WTC11 (cell line): ENCODE results near the gene PRKN. TPM values are rescaled to one million over a fixed set of nuclear protein-coding genes. Genes with fewer than 3 reads are reported as not detected.

Experiments
- ATAC-seq: fragments of 200-7000 bp; cut with Tn5 transposase; 2 replicates; pipeline ENCODE4 v1.10.0; 2021; ENCODE audit warnings: mild to moderate bottlenecking, moderate library complexity
- CTCF ChIA-PET: fragments of 300-600 bp; sonication (Branson Sonifier 250); formaldehyde crosslinking; loops from one replicate; lab custom pipeline; 2021; ENCODE audit warnings: antibody characterized with exemption; lab: Charles Lee
- POLR2A ChIA-PET: fragments of 350-600 bp; sonication (Branson Sonifier 250); formaldehyde crosslinking; loops from one replicate; lab custom pipeline; 2021; ENCODE audit warnings: antibody characterized with exemption; lab: Charles Lee
- DNase-seq: peaks from one replicate; pipeline ENCODE4 v3.0.0; 2021; ENCODE audit warnings: low spot score
- H3K27ac Mint-ChIP-seq: 2 replicates; pipeline ENCODE4 v1.8.0; 2021; ENCODE audit warnings: mixed read lengths
- H3K27me3 Mint-ChIP-seq: 2 replicates; pipeline ENCODE4 v1.8.0; 2021; ENCODE audit warnings: low read depth, mild to moderate bottlenecking, moderate library complexity, mixed read lengths
- H3K36me3 Mint-ChIP-seq: 2 replicates; pipeline ENCODE4 v1.8.0; 2021; ENCODE audit warnings: mixed read lengths
- H3K4me1 Mint-ChIP-seq: 2 replicates; pipeline ENCODE4 v1.8.0; 2022; ENCODE audit warnings: mixed read lengths
- H3K4me3 Mint-ChIP-seq: 2 replicates; pipeline ENCODE4 v1.8.0; 2021; ENCODE audit warnings: mild to moderate bottlenecking, moderate library complexity, mixed read lengths
- H3K9me3 Mint-ChIP-seq: 2 replicates; pipeline ENCODE4 v1.8.0; 2021; ENCODE audit warnings: mixed read lengths
- ATF3 ChIP-seq: sonication (generic); formaldehyde crosslinking; conservative IDR thresholded peaks from 2 replicates; pipeline ENCODE4 v1.8.1; 2022; ENCODE audit warnings: mild to moderate bottlenecking, missing genetic modification reagents
- CBFB ChIP-seq: sonication (generic); formaldehyde crosslinking; IDR thresholded peaks from 2 replicates; pipeline ENCODE4 v1.8.1; 2022; ENCODE audit warnings: mild to moderate bottlenecking, low read depth, missing genetic modification reagents
- ESRRA ChIP-seq: sonication (generic); formaldehyde crosslinking; IDR thresholded peaks from 2 replicates; pipeline ENCODE4 v1.8.1; 2022; ENCODE audit warnings: mild to moderate bottlenecking, missing genetic modification reagents, borderline replicate concordance
- GRHL2 ChIP-seq: fragments of 250-450 bp; sonication (Bioruptor Pico); IDR thresholded peaks from 2 replicates; pipeline ENCODE4 v1.8.0; 2022; ENCODE audit warnings: mild to moderate bottlenecking, moderate library complexity; ENCODE audit not compliant: insufficient replicate concordance, severe bottlenecking
- JUN ChIP-seq: sonication (generic); formaldehyde crosslinking; IDR thresholded peaks from 2 replicates; pipeline ENCODE4 v1.8.0; 2023; ENCODE audit warnings: mild to moderate bottlenecking, missing genetic modification reagents
- MLX ChIP-seq: sonication (generic); formaldehyde crosslinking; IDR thresholded peaks from 2 replicates; pipeline ENCODE4 v1.8.1; 2023; ENCODE audit warnings: mild to moderate bottlenecking, missing genetic modification reagents, moderate library complexity
- MYBL2 ChIP-seq: sonication (generic); formaldehyde crosslinking; IDR thresholded peaks from 2 replicates; pipeline ENCODE4 v1.8.1; 2023; ENCODE audit warnings: mild to moderate bottlenecking, moderate library complexity, missing genetic modification reagents
- PREB ChIP-seq: sonication (generic); formaldehyde crosslinking; IDR thresholded peaks from 2 replicates; pipeline ENCODE4 v1.8.1; 2022; ENCODE audit warnings: mild to moderate bottlenecking, missing genetic modification reagents, moderate library complexity, borderline replicate concordance
- PRRX2 ChIP-seq: fragments of 250-450 bp; sonication (Bioruptor Pico); IDR thresholded peaks from 2 replicates; pipeline ENCODE4 v1.8.0; 2021; ENCODE audit warnings: mild to moderate bottlenecking
- SMAD3 ChIP-seq: sonication (generic); formaldehyde crosslinking; IDR thresholded peaks from 2 replicates; pipeline ENCODE4 v1.8.0; 2022; ENCODE audit warnings: missing genetic modification reagents, mild to moderate bottlenecking, borderline replicate concordance
- ZBTB21 ChIP-seq: sonication (generic); formaldehyde crosslinking; IDR thresholded peaks from 2 replicates; pipeline ENCODE4 v1.8.1; 2023; ENCODE audit warnings: mild to moderate bottlenecking, missing genetic modification reagents, borderline replicate concordance
- ZNF121 ChIP-seq: sonication (generic); formaldehyde crosslinking; IDR thresholded peaks from 2 replicates; pipeline ENCODE4 v1.8.0; 2023; ENCODE audit warnings: missing genetic modification reagents
- ZNF263 ChIP-seq: sonication (generic); formaldehyde crosslinking; IDR thresholded peaks from 2 replicates; pipeline ENCODE4 v1.8.1; 2022; ENCODE audit warnings: low read depth, mild to moderate bottlenecking, moderate library complexity, missing genetic modification reagents
- ZNF423 ChIP-seq: fragments of 250-450 bp; sonication (Bioruptor Pico); IDR thresholded peaks from 2 replicates; pipeline ENCODE4 v2.1.2; 2022; ENCODE audit warnings: mild to moderate bottlenecking, moderate library complexity
- total RNA-seq: library from RNA; stranded (reverse); gene quantifications from 3 replicates; pipeline ENCODE4 v1.2.3, GENCODE V29; 2021
- TF ChIP-seq, protein P1 (sequence below): sonication (generic); formaldehyde crosslinking; IDR thresholded peaks from 2 replicates; pipeline ENCODE4 v1.8.0; 2022; ENCODE audit warnings: mild to moderate bottlenecking, missing genetic modification reagents
- TF ChIP-seq, protein P2 (sequence below): sonication (generic); formaldehyde crosslinking; IDR thresholded peaks from 2 replicates; pipeline ENCODE4 v1.8.0; 2023; ENCODE audit warnings: missing genetic modification reagents, mild to moderate bottlenecking, borderline replicate concordance
- TF ChIP-seq, protein P3 (sequence below): sonication (generic); formaldehyde crosslinking; IDR thresholded peaks from 2 replicates; pipeline ENCODE4 v1.8.0; 2022; ENCODE audit warnings: mild to moderate bottlenecking, missing genetic modification reagents
- TF ChIP-seq, protein P4 (sequence below): sonication (generic); formaldehyde crosslinking; IDR thresholded peaks from 2 replicates; pipeline ENCODE4 v1.8.1; 2023; ENCODE audit warnings: mild to moderate bottlenecking, missing genetic modification reagents

Gene PRKN
- total RNA-seq, 1 experiment from 2014 or later, result 0.59 TPM

DNA sequence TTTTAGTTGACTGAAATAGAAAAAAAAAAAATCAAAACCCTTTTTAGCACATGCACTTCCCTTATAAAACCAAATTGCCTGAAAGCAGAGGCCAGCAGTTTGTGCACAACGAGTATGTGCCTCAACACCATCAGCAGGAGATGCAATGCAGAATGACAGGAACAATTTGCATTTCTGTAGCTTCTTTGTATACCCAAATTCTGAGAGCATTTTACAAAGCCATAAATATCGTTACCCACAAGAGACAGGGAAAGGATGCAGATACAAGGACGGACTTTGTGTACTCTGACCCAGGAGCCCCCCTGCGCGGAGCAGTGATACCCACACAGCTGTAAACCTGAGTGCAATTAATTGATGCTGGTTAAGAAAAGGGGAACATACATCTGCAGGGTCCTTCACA lies 285.6 kb downstream of the PRKN start:
- CTCF ChIA-PET, result interaction anchor here (0.8 to 1.5 kb wide), 6 partner anchors 12 to 291 kb away, joined by 3 to 9 read pairs (median 4); partner anchors contain the start of genes PACRG and PRKN

DNA sequence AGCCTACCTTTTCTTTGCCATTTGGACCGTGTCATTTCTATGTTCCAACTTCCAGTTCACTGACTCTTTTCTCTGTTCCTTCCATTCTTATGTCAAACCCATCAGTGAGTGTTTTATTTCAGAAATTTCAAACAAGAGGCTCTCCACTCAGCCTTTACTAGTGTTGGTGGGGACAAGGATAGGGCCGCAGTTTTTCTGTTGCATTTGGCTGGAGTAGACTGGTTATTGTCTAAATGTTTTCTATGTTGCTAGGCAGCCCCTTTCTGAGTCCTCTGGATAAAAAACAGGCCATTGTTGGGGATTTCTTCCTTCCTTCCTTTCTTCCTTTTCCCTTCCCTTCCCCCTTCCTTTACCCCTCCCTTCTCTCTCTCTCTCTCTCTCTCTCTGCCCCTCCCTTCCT lies 288.6 kb downstream of the PRKN start:
- POLR2A ChIA-PET, result no interaction called here
- peaks cover 50% of the 10 kb centered on the region for H3K4me1 Mint-ChIP-seq
- ATAC-seq (peak; percentile 17), DNase-seq (no peak)
- TF ChIP-seq GRHL2 (CRISPR knock-in tag) (no peak), ESRRA (CRISPR knock-in tag) (no peak), ATF3 (CRISPR knock-in tag) (no peak), PREB (no peak), SMAD3 (CRISPR knock-in tag) (no peak), JUN (CRISPR knock-in tag) (no peak), ZNF423 (CRISPR knock-in tag) (no peak), MYBL2 (no peak), ZNF121 (CRISPR knock-in tag) (no peak), MLX (no peak)
- TF ChIP-seq, protein P1, sequence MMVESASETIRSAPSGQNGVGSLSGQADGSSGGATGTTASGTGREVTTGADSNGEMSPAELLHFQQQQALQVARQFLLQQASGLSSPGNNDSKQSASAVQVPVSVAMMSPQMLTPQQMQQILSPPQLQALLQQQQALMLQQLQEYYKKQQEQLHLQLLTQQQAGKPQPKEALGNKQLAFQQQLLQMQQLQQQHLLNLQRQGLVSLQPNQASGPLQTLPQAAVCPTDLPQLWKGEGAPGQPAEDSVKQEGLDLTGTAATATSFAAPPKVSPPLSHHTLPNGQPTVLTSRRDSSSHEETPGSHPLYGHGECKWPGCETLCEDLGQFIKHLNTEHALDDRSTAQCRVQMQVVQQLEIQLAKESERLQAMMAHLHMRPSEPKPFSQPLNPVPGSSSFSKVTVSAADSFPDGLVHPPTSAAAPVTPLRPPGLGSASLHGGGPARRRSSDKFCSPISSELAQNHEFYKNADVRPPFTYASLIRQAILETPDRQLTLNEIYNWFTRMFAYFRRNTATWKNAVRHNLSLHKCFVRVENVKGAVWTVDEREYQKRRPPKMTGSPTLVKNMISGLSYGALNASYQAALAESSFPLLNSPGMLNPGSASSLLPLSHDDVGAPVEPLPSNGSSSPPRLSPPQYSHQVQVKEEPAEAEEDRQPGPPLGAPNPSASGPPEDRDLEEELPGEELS, result no peak
- TF ChIP-seq, protein P2, sequence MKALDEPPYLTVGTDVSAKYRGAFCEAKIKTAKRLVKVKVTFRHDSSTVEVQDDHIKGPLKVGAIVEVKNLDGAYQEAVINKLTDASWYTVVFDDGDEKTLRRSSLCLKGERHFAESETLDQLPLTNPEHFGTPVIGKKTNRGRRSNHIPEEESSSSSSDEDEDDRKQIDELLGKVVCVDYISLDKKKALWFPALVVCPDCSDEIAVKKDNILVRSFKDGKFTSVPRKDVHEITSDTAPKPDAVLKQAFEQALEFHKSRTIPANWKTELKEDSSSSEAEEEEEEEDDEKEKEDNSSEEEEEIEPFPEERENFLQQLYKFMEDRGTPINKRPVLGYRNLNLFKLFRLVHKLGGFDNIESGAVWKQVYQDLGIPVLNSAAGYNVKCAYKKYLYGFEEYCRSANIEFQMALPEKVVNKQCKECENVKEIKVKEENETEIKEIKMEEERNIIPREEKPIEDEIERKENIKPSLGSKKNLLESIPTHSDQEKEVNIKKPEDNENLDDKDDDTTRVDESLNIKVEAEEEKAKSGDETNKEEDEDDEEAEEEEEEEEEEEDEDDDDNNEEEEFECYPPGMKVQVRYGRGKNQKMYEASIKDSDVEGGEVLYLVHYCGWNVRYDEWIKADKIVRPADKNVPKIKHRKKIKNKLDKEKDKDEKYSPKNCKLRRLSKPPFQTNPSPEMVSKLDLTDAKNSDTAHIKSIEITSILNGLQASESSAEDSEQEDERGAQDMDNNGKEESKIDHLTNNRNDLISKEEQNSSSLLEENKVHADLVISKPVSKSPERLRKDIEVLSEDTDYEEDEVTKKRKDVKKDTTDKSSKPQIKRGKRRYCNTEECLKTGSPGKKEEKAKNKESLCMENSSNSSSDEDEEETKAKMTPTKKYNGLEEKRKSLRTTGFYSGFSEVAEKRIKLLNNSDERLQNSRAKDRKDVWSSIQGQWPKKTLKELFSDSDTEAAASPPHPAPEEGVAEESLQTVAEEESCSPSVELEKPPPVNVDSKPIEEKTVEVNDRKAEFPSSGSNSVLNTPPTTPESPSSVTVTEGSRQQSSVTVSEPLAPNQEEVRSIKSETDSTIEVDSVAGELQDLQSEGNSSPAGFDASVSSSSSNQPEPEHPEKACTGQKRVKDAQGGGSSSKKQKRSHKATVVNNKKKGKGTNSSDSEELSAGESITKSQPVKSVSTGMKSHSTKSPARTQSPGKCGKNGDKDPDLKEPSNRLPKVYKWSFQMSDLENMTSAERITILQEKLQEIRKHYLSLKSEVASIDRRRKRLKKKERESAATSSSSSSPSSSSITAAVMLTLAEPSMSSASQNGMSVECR (CRISPR knock-in tag), result no peak
- TF ChIP-seq, protein P3, sequence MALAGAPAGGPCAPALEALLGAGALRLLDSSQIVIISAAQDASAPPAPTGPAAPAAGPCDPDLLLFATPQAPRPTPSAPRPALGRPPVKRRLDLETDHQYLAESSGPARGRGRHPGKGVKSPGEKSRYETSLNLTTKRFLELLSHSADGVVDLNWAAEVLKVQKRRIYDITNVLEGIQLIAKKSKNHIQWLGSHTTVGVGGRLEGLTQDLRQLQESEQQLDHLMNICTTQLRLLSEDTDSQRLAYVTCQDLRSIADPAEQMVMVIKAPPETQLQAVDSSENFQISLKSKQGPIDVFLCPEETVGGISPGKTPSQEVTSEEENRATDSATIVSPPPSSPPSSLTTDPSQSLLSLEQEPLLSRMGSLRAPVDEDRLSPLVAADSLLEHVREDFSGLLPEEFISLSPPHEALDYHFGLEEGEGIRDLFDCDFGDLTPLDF (CRISPR knock-in tag), result no peak
- TF ChIP-seq, all 79 proteins: peak for 0
- Mint-ChIP-seq H3K27me3 (peaks cover 19% of the 10 kb centered on the region), H3K27ac (peak overlapping the region; percentile 9; the same call in 1 of the 2 replicates), H3K4me3 (no peak overlapping the region), H3K9me3 (peaks cover 31% of the 10 kb centered on the region), H3K36me3 (peaks cover 18% of the 10 kb centered on the region)
- CTCF ChIA-PET, result no interaction called here

More for the DNA sequence above, 285.6 kb downstream of the PRKN start:
- peaks cover 47% of the 10 kb centered on the region for H3K27me3 Mint-ChIP-seq
- POLR2A ChIA-PET, result no interaction called here
- ATAC-seq (no peak), DNase-seq (no peak)
- peaks cover 46% of the 10 kb centered on the region for H3K4me1 Mint-ChIP-seq
- H3K9me3 Mint-ChIP-seq, result peaks cover 31% of the 10 kb centered on the region
- no peak overlapping the region for H3K4me3 Mint-ChIP-seq
- TF ChIP-seq, protein P4, sequence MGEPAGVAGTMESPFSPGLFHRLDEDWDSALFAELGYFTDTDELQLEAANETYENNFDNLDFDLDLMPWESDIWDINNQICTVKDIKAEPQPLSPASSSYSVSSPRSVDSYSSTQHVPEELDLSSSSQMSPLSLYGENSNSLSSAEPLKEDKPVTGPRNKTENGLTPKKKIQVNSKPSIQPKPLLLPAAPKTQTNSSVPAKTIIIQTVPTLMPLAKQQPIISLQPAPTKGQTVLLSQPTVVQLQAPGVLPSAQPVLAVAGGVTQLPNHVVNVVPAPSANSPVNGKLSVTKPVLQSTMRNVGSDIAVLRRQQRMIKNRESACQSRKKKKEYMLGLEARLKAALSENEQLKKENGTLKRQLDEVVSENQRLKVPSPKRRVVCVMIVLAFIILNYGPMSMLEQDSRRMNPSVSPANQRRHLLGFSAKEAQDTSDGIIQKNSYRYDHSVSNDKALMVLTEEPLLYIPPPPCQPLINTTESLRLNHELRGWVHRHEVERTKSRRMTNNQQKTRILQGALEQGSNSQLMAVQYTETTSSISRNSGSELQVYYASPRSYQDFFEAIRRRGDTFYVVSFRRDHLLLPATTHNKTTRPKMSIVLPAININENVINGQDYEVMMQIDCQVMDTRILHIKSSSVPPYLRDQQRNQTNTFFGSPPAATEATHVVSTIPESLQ (CRISPR knock-in tag), result no peak
- TF ChIP-seq MYBL2, result no peak
- no peak for TF ChIP-seq PRRX2 (CRISPR knock-in tag)
- TF ChIP-seq ZBTB21 (CRISPR knock-in tag), result no peak
- no peak for TF ChIP-seq ZNF263 (CRISPR knock-in tag)
- no peak for TF ChIP-seq CBFB (CRISPR knock-in tag)
- TF ChIP-seq ZNF423 (CRISPR knock-in tag), result no peak
- TF ChIP-seq PREB, result no peak
- H3K36me3 Mint-ChIP-seq, result peaks cover 18% of the 10 kb centered on the region
- H3K27ac Mint-ChIP-seq, result no peak overlapping the region
